Measurements from ENCODE around the gene PRKAR2B. TPM values are rescaled to one million over a fixed set of nuclear protein-coding genes. Genes with fewer than 3 reads are reported as not detected.
A peak's percentile ranks its signal among the peaks of the same experiment; 100 is the strongest.

Gene PRKAR2B
- total RNA-seq, 1 experiment from 2014 or later: 15.1 TPM

GRCh38 chr7:107179326-107180164, 135.0 kb downstream of the PRKAR2B start (continued):
- no peak for TF ChIP-seq REST (IDR thresholded peaks at IDR 0.05; ENCODE audit: low read depth)
- TF ChIP-seq, protein P1, sequence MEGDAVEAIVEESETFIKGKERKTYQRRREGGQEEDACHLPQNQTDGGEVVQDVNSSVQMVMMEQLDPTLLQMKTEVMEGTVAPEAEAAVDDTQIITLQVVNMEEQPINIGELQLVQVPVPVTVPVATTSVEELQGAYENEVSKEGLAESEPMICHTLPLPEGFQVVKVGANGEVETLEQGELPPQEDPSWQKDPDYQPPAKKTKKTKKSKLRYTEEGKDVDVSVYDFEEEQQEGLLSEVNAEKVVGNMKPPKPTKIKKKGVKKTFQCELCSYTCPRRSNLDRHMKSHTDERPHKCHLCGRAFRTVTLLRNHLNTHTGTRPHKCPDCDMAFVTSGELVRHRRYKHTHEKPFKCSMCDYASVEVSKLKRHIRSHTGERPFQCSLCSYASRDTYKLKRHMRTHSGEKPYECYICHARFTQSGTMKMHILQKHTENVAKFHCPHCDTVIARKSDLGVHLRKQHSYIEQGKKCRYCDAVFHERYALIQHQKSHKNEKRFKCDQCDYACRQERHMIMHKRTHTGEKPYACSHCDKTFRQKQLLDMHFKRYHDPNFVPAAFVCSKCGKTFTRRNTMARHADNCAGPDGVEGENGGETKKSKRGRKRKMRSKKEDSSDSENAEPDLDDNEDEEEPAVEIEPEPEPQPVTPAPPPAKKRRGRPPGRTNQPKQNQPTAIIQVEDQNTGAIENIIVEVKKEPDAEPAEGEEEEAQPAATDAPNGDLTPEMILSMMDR (IDR thresholded peaks at IDR 0.05 in 2 of 3, conservative IDR thresholded peaks at IDR 0.05 in 1 of 3; ENCODE audit: borderline replicate concordance in 1 of 3, insufficient read depth in 1 of 3, low read depth in 2 of 3, low read length in 2 of 3): no peak
- TF ChIP-seq POLR2AphosphoS5 (IDR thresholded peaks at IDR 0.05; ENCODE audit: low read depth, low read length): no peak

DNA sequence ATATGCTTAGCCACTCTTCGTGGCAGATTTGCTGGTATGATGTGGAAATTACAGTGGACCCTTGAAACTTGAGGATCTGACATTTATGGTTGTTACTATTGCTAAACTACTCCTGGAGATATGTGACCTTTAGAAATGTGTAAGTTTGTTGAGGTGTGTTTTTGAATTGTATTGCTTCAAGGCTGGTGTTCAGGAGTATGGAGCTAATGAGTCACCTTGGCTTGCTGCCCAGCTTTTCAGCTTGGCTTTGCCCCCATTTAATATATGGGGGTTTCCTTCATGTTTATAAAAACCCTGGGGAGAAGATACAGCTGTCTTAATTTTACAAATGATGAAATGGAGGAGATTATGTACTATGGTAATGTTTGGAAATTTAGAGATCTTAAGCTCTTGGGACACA, 135.9 kb downstream of the PRKAR2B start:
- Histone ChIP-seq H3K4me2 (ENCODE audit: low read length) (peak overlapping the region; percentile 60), H3K27me3 (ENCODE audit: insufficient read depth, low read length) (no peaks in the 10 kb centered on the region), H3K9me3 (ENCODE audit: control insufficient read depth in 1 of 2, insufficient read depth in 1 of 2, low read depth in 1 of 2, low read length in 2 of 2) (no peaks in the 10 kb centered on the region), H3K36me3 (ENCODE audit: control insufficient read depth in 1 of 2, insufficient read depth in 2 of 2, low read length in 2 of 2) (peaks cover 0 to 19% of the 10 kb centered on the region in 2 experiments; a peak in 2 of 4 replicates), H3K4me3 (replicated peaks in 1 of 2; ENCODE audit: low read depth in 1 of 2, low read length in 2 of 2) (peak overlapping the region in 1 of 2 experiments; percentile 7; a peak in 1 of 4 replicates), H3K9ac (ENCODE audit: low read length) (peak overlapping the region; percentile 25), H3K27ac (ENCODE audit: low read depth, low read length) (peak overlapping the region; percentile 81; the same call in 1 of the 2 replicates), H3K4me1 (ENCODE audit: control insufficient read depth in 1 of 2, insufficient read depth in 2 of 2, low read length in 2 of 2) (peaks cover 28 to 30% of the 10 kb centered on the region in 2 experiments), H2AFZ (ENCODE audit: low read depth, low read length, poor library complexity, severe bottlenecking) (no peak overlapping the region), H4K20me1 (ENCODE audit: insufficient read depth) (no peaks in the 10 kb centered on the region), H3K79me2 (ENCODE audit: insufficient read depth, low read length) (peaks cover 21% of the 10 kb centered on the region), H3K9me2 (ENCODE audit: insufficient read depth) (no peaks in the 10 kb centered on the region)
- POLR2A ChIA-PET: interaction anchor here (1.8 kb wide), 1 partner anchor 11 kb away, joined by 11 read pairs; the partner anchor contains the start of gene HBP1
- intact Hi-C loops (cut with micrococcal nuclease): no loop called here
- RAD21 ChIA-PET (ENCODE audit: low non-redundant PET in 1 of 2, low total read pairs in 2 of 2, uncharacterized antibody in 2 of 2, unreplicated experiment in 2 of 2): no interaction called here
- no TSS peak for BruUV-seq (replicated peaks)
- DNase-seq (ENCODE audit: low read depth, low spot score) (peak; percentile 64), ATAC-seq (peak; percentile 70)
- CTCF ChIA-PET: interaction anchor here (0.6 to 1.4 kb wide), 4 partner anchors 30 to 387 kb away, joined by 3 to 6 read pairs (median 4); no protein-coding TSS in a partner anchor
- TF ChIP-seq ATF3 (IDR thresholded peaks at IDR 0.05) (no peak), EZH2phosphoT487 (IDR thresholded peaks at IDR 0.05; ENCODE audit: borderline replicate concordance) (no peak), ZFX (IDR thresholded peaks at IDR 0.05) (no peak), ELF1 (IDR thresholded peaks at IDR 0.05; ENCODE audit: borderline replicate concordance, low read depth) (no peak), CBX3 (IDR thresholded peaks at IDR 0.05; ENCODE audit: low read depth) (peak; percentile 78), RAD21 (IDR thresholded peaks at IDR 0.05; ENCODE audit: low read depth) (0 out of 2 replicates have a peak, but pooled peaks have one; percentile 3), SIN3A (IDR thresholded peaks at IDR 0.05; ENCODE audit: low read depth) (no peak)
- TF ChIP-seq, protein P2, sequence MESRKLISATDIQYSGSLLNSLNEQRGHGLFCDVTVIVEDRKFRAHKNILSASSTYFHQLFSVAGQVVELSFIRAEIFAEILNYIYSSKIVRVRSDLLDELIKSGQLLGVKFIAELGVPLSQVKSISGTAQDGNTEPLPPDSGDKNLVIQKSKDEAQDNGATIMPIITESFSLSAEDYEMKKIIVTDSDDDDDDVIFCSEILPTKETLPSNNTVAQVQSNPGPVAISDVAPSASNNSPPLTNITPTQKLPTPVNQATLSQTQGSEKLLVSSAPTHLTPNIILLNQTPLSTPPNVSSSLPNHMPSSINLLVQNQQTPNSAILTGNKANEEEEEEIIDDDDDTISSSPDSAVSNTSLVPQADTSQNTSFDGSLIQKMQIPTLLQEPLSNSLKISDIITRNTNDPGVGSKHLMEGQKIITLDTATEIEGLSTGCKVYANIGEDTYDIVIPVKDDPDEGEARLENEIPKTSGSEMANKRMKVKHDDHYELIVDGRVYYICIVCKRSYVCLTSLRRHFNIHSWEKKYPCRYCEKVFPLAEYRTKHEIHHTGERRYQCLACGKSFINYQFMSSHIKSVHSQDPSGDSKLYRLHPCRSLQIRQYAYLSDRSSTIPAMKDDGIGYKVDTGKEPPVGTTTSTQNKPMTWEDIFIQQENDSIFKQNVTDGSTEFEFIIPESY (IDR thresholded peaks at IDR 0.05; ENCODE audit: extremely low read depth, insufficient replicate concordance, low read length): no peak
- TF ChIP-seq, protein P1 (IDR thresholded peaks at IDR 0.05 in 2 of 3, conservative IDR thresholded peaks at IDR 0.05 in 1 of 3; ENCODE audit: borderline replicate concordance in 1 of 3, insufficient read depth in 1 of 3, low read depth in 2 of 3, low read length in 2 of 3): no peak
